Measurements from ENCODE around the gene TTBK1.

Gene TTBK1

GRCh38 chr6:43282636-43283513 lies 39.6 kb downstream of the TTBK1 start:
- Histone ChIP-seq H4K20me1 (ENCODE audit: insufficient read depth, low read length) (no peaks in the 10 kb centered on the region), H3K27me3 (ENCODE audit: low read depth, low read length) (peaks cover 14% of the 10 kb centered on the region; the same call in 1 of the 2 replicates), H3K4me3 (ENCODE audit: low read length) (no peak overlapping the region), H3K79me2 (ENCODE audit: low read length) (no peaks in the 10 kb centered on the region), H3K4me1 (ENCODE audit: low read length) (no peaks in the 10 kb centered on the region), H3K4me2 (ENCODE audit: low read length) (no peak overlapping the region), H3K36me3 (replicated peaks; ENCODE audit: low read depth, low read length) (no peaks in the 10 kb centered on the region), H3K27ac (ENCODE audit: low read length) (no peak overlapping the region), H3K9ac (ENCODE audit: low read length) (no peak overlapping the region), H3K9me3 (ENCODE audit: insufficient read depth, low read length) (no peaks in the 10 kb centered on the region), H2AFZ (ENCODE audit: low read depth, low read length) (no peak overlapping the region)
- TF ChIP-seq CTCF (IDR thresholded peaks at IDR 0.05; ENCODE audit: low read depth, low read length): no peak
- TF ChIP-seq EZH2phosphoT487 (IDR thresholded peaks at IDR 0.05; ENCODE audit: low read depth): no peak

GRCh38 chr6:43283514-43283901 lies 40.2 kb downstream of the TTBK1 start:
- H4K20me1 ChIP-seq (ENCODE audit: insufficient read depth, low read length): no peaks in the 10 kb centered on the region
- H3K27me3 ChIP-seq (ENCODE audit: low read depth, low read length): peaks cover 14% of the 10 kb centered on the region; the same call in 1 of the 2 replicates
- no peak overlapping the region for H3K9ac ChIP-seq (ENCODE audit: low read length)
- H3K4me1 ChIP-seq (ENCODE audit: low read length): no peaks in the 10 kb centered on the region
- no peak overlapping the region for H3K4me2 ChIP-seq (ENCODE audit: low read length)
- H3K27ac ChIP-seq (ENCODE audit: low read length): no peak overlapping the region
- no peak overlapping the region for H2AFZ ChIP-seq (ENCODE audit: low read depth, low read length)
- H3K36me3 ChIP-seq (replicated peaks; ENCODE audit: low read depth, low read length): no peaks in the 10 kb centered on the region
- no peak overlapping the region for H3K4me3 ChIP-seq (ENCODE audit: low read length)
- no peak for TF ChIP-seq EZH2phosphoT487 (IDR thresholded peaks at IDR 0.05; ENCODE audit: low read depth)
- TF ChIP-seq CTCF (IDR thresholded peaks at IDR 0.05; ENCODE audit: low read depth, low read length): no peak
- H3K79me2 ChIP-seq (ENCODE audit: low read length): no peaks in the 10 kb centered on the region
- H3K9me3 ChIP-seq (ENCODE audit: insufficient read depth, low read length): no peaks in the 10 kb centered on the region

GRCh38 chr6:43283905-43284304 lies 40.6 kb downstream of the TTBK1 start:
- Histone ChIP-seq H2AFZ (ENCODE audit: low read depth, low read length) (no peak overlapping the region), H3K27me3 (ENCODE audit: low read depth, low read length) (peaks cover 14% of the 10 kb centered on the region; the same call in 1 of the 2 replicates)
- TF ChIP-seq EZH2phosphoT487 (IDR thresholded peaks at IDR 0.05; ENCODE audit: low read depth): no peak
- TF ChIP-seq CTCF (IDR thresholded peaks at IDR 0.05; ENCODE audit: low read depth, low read length): no peak

GRCh38 chr6:43284991-43285781 lies 41.9 kb downstream of the TTBK1 start:
- Histone ChIP-seq H3K27me3 (ENCODE audit: low read depth, low read length) (peaks cover 10% of the 10 kb centered on the region; the same call in 1 of the 2 replicates), H3K9me3 (ENCODE audit: insufficient read depth, low read length) (no peaks in the 10 kb centered on the region), H2AFZ (ENCODE audit: low read depth, low read length) (no peak overlapping the region), H3K4me1 (ENCODE audit: low read length) (no peaks in the 10 kb centered on the region), H3K79me2 (ENCODE audit: low read length) (no peaks in the 10 kb centered on the region), H3K4me2 (ENCODE audit: low read length) (no peak overlapping the region), H3K9ac (ENCODE audit: low read length) (no peak overlapping the region), H3K27ac (ENCODE audit: low read length) (no peak overlapping the region), H3K4me3 (ENCODE audit: low read length) (no peak overlapping the region), H3K36me3 (replicated peaks; ENCODE audit: low read depth, low read length) (no peaks in the 10 kb centered on the region), H4K20me1 (ENCODE audit: insufficient read depth, low read length) (no peaks in the 10 kb centered on the region)
- TF ChIP-seq EZH2phosphoT487 (IDR thresholded peaks at IDR 0.05; ENCODE audit: low read depth): no peak
- no peak for TF ChIP-seq CTCF (IDR thresholded peaks at IDR 0.05; ENCODE audit: low read depth, low read length)

More at GRCh38 chr6:43283905-43284304, 40.6 kb downstream of the TTBK1 start:
- Histone ChIP-seq H3K9ac (ENCODE audit: low read length) (no peak overlapping the region), H3K4me3 (ENCODE audit: low read length) (no peak overlapping the region), H3K79me2 (ENCODE audit: low read length) (no peaks in the 10 kb centered on the region), H3K9me3 (ENCODE audit: insufficient read depth, low read length) (no peaks in the 10 kb centered on the region), H3K27ac (ENCODE audit: low read length) (no peak overlapping the region), H3K4me2 (ENCODE audit: low read length) (no peak overlapping the region), H3K4me1 (ENCODE audit: low read length) (no peaks in the 10 kb centered on the region), H4K20me1 (ENCODE audit: insufficient read depth, low read length) (no peaks in the 10 kb centered on the region), H3K36me3 (replicated peaks; ENCODE audit: low read depth, low read length) (no peaks in the 10 kb centered on the region)

Data from OCI-LY3 (cell line).